ENCODE measurements around the gene ZNF175.

ZNF175 gene

GRCh38 chr19:51570962-51571575 lies at the start of gene ZNF175:
Gene ZNF175 (plus strand): TSS chr19:51571283. CDS start chr19:51573330, 2,047 bp downstream.
- DNase-seq (ENCODE audit: low read depth): peak; percentile 88

GRCh38 chr19:51521357-51521756 lies 49.7 kb upstream of the ZNF175 start:
- DNase-seq (ENCODE audit: low read depth): no peak

- DNase-seq (ENCODE audit: low read depth): no peak
These were observed 49.3 kb upstream of the ZNF175 start for GRCh38 chr19:51521781-51522180.

DNA sequence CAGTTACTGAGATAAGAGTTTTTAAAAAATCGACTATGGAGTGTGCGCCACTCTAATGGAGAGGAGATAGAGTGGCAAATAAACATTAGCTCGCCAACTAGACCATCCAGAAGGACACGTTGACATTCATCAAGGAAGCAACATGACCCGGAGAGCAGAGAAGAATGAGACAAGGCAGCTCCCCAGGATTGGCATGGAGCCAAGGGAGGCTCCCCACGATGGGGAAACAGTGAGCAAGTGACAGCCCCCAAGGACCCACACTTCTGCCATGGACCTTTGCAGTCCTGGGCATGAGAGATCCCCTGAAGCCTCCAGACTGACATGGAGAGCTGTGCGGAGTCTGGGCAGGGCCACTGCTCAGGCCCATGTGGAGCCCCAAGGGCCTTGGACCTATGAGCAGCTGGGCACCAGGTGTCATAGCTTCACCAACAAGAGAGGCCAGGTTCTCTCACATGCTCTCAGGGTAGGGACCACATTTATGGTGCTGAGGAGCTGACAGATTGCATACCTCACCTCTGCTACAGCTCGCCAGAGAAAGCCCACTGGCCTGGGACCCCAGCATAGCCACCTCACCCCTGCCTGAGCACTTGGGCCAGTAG lies 46.3 kb upstream of the ZNF175 start:
- DNase-seq (ENCODE audit: low read depth): no peak

DNA sequence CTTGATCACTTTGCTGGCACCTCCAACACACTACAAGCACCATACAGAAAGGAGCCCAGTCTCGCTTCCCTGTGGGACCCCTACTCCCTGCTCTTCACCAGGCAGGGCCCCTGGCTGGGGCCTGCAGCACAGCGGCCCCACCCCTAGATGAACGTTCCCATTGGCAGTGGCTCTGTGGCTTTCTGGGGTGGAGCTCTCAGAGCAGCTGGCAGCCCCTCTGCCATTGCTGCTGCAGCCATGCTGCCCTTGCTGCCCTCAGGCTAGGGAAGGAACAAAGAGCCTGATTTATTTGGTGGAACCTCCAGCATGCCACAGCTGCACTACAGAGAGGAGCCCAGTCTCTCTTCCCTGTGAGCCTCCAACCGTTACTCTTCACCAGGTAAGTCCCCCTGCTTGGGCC lies 45.4 kb upstream of the ZNF175 start:
- DNase-seq (ENCODE audit: low read depth): no peak

GRCh38 chr19:51529301-51529700 lies 41.8 kb upstream of the ZNF175 start:
- no peak for DNase-seq (ENCODE audit: low read depth)

DNA sequence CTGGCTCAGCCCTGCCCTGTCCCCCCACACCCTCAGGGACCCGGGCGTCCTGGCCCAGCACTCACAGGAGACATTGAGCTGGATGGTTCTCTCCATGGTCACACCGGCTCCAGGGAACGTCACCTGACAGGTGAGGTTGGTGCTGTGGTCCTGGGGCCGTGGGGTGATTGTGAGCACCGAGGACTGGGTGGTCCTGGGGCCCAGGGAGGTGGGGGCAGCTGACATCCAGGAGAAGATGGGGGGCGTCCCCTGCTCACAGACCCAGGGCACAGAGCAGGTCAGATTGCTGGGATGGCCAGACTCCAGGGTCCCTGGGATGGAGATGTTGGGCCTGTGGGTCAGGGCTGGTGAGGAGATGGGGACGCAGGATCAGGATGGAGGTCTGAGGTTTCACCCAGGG lies 40.5 kb upstream of the ZNF175 start:
- no peak for DNase-seq (ENCODE audit: low read depth)

- no peak for DNase-seq (ENCODE audit: low read depth)
These were observed 39.5 kb upstream of the ZNF175 start, which contains the start of gene SIGLEC6 for GRCh38 chr19:51531349-51532315. Gene SIGLEC6 (minus strand): TSS chr19:51531670. CDS start chr19:51531648, 22 bp downstream.

- no peak for DNase-seq (ENCODE audit: low read depth)
These were observed 35.5 kb upstream of the ZNF175 start for GRCh38 chr19:51535535-51535934.

DNA sequence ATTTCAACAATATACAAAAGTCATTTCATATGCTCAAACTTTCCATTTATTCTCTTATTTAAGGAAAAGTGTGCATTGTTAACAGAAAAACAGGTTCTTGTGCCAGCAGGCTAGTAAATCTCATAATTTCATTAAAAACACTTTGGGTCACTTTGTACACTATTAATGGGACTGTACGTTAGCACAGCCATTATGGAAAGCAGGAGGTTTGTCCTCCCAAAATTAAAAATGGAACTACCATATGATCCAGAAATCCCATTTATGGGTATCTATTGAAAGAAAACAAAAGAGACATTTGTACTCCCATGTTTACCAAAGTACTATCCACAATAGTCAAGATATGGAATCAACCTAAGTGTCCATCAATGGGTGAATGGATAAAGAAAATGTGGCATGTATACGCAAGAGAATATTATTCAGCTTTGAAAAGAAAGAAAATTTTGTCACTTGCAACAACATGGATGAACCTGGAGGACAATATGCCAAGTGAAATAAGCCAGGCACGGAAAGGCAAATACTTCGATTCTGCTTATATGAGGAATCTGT lies 31.2 kb upstream of the ZNF175 start:
- DNase-seq (ENCODE audit: low read depth): no peak

DNA sequence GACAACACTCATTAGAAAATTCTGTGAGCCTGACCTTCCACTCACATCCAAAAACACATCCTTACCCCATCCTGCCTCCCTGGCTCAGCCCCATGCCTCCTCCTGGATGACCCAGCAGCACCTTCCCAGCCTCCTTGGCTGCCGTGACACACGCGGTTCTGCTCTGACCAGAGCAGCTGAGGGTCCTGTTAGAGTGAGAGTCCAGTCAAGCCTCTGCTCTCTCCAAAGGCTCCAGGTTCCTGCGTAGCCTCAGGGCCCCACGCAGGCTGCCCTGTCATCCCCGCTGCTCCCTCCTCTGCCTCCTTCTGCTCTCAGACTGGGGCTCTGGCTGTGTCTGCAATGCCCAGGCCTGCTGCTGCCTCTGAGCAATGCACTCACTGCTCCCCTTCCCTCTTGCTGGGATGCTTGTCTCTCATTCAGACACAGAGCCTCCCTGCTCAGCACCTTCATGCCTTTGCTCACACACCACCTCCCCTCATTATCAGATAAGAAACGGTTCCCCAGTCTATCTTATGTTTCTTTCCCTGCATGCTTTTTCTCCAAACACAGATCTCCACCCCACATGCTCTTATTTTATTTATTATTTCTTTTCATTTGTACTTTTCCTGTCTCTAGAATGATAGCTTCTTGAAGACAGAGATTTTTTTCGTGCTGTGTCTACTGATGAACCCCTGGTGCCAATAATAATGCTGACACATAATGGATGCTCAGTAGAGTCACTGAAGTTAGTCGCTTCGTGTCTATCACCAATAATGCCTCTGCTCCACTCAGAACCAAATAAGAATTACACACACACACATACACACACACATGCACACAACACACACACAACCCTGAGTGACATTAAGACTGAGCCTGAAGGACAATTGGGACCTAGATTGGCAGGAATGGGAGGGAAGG lies 29.4 kb upstream of the ZNF175 start:
- no peak for DNase-seq (ENCODE audit: low read depth)

DNA sequence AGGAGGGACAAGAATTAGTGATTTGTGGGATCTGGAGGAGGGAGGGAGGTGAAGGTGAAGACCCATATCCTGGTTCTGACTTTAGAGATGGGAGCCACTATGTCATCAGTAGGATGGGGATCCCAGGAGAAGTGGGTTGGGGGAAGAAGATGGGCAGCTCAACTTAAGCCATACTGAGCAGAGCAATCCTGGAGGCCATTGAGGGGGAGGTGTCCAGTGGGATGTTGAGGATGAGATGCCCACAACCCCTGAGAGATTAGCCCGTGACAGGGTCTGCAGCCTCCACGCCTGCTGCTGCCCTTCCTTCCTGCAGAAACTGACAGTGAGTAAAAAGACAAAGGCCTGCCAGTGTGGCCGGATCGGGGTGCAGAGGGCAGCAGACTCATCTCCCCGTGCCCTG lies 28.4 kb upstream of the ZNF175 start:
- DNase-seq (ENCODE audit: low read depth): no peak

DNA sequence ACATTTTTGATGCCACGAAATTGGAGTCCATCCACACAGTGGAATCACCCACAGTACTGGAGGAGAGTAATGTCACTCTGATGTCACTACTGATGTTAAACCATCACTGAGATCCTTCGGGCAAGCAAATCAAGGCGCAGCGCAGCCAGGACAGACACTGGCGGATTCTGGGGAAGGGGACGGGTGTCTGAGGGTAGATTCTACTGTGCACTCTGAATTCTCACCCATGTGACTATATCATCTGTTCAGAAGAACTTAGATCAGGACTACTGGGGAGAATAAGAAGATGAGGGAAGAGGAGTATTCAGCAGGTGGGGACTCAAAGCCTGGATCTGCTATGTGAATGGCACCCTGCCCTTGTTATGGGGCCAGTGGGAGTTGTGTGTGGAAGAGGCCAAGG lies 27.0 kb upstream of the ZNF175 start:
- no peak for DNase-seq (ENCODE audit: low read depth)

GRCh38 chr19:51546107-51546649 lies 24.9 kb upstream of the ZNF175 start:
- DNase-seq (ENCODE audit: low read depth): no peak

- DNase-seq (ENCODE audit: low read depth): peak; percentile 15
These were observed 24.3 kb upstream of the ZNF175 start for GRCh38 chr19:51546650-51547396.

DNA sequence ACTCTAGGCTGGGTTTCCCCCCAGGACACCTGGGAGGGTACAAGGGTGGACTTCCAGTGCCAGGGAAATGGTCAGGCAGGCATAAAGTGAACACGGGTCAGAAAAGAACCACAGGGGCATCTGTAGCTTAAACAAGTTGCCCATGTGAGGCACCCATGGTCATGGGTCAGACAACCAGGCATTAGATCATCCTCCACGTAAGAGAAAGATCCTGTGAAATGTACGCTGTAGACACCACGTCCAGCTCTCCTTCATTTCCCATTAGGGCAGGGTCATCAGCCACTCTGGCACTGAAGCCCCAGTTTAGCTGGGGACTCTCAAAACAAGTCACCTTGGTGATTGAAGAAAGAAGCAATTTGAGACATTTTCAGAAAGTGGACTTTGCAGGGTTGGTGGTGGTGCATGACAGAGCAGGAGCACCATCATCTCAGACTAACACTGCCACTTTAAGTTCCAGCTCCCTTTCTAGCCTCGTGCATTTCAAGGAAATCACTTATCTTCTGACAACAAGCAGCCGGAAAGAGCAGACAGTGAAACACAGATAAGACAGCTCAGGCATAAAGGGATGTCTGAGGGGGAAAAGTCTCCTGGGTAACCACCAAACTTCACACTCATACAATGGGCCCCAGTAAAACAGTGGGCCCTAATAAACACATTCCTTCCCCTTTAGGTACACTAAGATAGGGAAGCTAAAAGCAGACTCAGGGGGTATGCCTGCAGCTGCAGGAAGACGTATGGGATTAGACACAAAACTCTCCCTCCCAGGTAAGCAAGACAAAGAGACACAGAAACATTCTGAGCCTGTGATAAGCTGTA lies 23.5 kb upstream of the ZNF175 start:
- no peak for DNase-seq (ENCODE audit: low read depth)

DNA sequence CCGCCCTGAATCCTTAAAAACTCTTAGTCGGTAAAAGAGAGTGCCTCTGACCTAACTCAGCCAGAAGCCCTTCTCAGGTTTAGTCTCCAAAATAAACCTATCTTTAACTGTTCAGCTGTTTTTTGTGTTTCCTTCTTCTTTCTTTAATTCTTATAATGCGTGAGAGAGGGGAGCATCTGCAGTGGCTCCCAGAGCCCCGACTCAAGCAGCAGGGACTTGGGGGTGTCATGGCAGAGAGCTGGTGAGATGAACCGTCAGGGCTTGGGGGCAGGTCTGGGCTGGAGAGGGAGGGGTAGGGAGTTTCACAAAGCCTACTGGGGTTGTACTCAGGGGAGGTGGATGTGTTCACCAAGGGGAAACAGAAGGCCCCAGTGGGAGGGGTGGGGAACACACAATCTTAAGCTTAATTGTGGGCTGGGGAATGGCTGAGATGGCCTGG lies 22.9 kb upstream of the ZNF175 start:
- DNase-seq (ENCODE audit: low read depth): no peak

GRCh38 chr19:51548891-51549305 lies 22.2 kb upstream of the ZNF175 start:
- DNase-seq (ENCODE audit: low read depth): no peak

DNA sequence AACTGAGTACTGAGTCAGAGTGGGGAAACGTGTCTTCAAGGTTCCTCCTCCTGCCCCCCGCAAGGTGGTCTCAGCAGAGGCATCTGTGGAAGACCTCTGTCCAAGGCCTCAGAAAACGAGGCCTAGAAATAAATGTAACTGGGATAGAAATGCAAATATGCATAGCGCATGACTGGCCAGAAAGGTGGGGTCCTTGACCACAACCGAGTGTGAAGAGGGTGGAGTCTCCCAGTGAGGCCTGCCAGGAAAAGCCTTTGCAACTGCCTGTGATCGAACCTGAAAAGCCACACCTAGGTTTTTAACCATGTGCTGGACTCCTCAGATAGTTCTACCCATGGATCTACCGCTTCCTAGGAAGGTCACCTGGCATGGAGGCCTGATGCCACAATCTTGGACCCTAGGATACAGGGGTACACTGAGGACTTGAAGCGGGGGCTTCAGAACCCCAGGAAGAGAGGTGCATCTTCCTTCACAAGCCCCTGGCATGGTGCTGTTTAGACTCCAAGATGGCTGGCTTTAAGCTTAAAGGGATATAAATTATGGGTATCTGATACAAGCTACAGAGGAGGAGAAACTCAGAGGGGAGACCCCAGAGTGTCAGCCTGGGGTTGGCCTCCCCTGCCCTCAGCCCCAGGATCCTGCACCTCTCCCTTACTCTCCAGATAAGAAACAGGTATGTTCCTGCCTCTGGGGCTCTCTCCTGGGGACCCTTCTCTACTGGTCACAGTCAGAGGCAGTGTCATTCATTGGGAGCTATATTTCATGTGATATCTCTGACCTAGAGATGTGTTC lies 21.4 kb upstream of the ZNF175 start:
- DNase-seq (ENCODE audit: low read depth): no peak
